Activated T-helper 1 cell treated with anti-CD3 and anti-CD28 coated beads, Interleukin-12 subunit alpha, Interleukin-12 subunit beta, Interleukin-2, Interleukin-4 antibody, amounts not matched to agents 30 ng/mL and 10 ng/mL and 1 ng/mL, durations not matched to agents 14 hours and 24 hours and 36 hours (primary cell): Measurements from ENCODE around the gene NMBR. TPM values are rescaled to one million over a fixed set of nuclear protein-coding genes. Genes with fewer than 3 reads are reported as not detected.
"Not testable (repeated sequence)": the region's sequence is repeated elsewhere in the genome, so short reads cannot be mapped to it uniquely, and the experiment has no call there.

ENCODE experiments used
- DNase-seq: peaks from one replicate; pipeline ENCODE4 v3.0.0; 2021; ENCODE audit warnings: low spot score
- H3K27ac Mint-ChIP-seq: one replicate; pipeline ENCODE4 v1.8.0; 2021; ENCODE audit warnings: mild to moderate bottlenecking, mixed read lengths
- H3K27me3 Mint-ChIP-seq: one replicate; pipeline ENCODE4 v1.8.0; 2022; ENCODE audit warnings: mild to moderate bottlenecking, moderate library complexity, mixed read lengths; ENCODE audit not compliant: insufficient read depth
- H3K36me3 Mint-ChIP-seq: one replicate; pipeline ENCODE4 v1.8.0; 2021; ENCODE audit warnings: low read depth, mixed read lengths
- H3K4me1 Mint-ChIP-seq: one replicate; pipeline ENCODE4 v1.8.0; 2021; ENCODE audit warnings: low read depth, mixed read lengths
- H3K4me3 Mint-ChIP-seq: one replicate; pipeline ENCODE4 v1.8.0; 2021; ENCODE audit warnings: mild to moderate bottlenecking, moderate library complexity, mixed read lengths
- H3K9me3 Mint-ChIP-seq: one replicate; pipeline ENCODE4 v1.8.0; 2021; ENCODE audit warnings: mixed read lengths
- intact Hi-C: fragments of 100-400 bp; cut with micrococcal nuclease; formaldehyde crosslinking; loops from one replicate; pipeline ENCODE4 v1.15.1; 2024
- total RNA-seq: library from RNA; stranded (reverse); gene quantifications from 2 replicates; pipeline ENCODE4 v1.2.3, GENCODE V29; 2022

The NMBR gene
- total RNA-seq, 1 donor from 2014 or later = not detected

GRCh38 chr6:142079130-142079529 is 67.8 kb downstream of the NMBR start:
- no peaks in the 10 kb centered on the region for H3K36me3 Mint-ChIP-seq
- H3K4me3 Mint-ChIP-seq = no peak overlapping the region
- intact Hi-C loops = no loop called here
- no peak overlapping the region for H3K27ac Mint-ChIP-seq
- DNase-seq = no peak
- H3K9me3 Mint-ChIP-seq = no peaks in the 10 kb centered on the region
- H3K4me1 Mint-ChIP-seq = no peaks in the 10 kb centered on the region
- no peaks in the 10 kb centered on the region for H3K27me3 Mint-ChIP-seq

- no peak overlapping the region for H3K4me3 Mint-ChIP-seq
- no peaks in the 10 kb centered on the region for H3K4me1 Mint-ChIP-seq
- H3K36me3 Mint-ChIP-seq = no peaks in the 10 kb centered on the region
- DNase-seq = no peak
- H3K9me3 Mint-ChIP-seq = no peaks in the 10 kb centered on the region
- no peak overlapping the region for H3K27ac Mint-ChIP-seq
- intact Hi-C loops = no loop called here
- no peaks in the 10 kb centered on the region for H3K27me3 Mint-ChIP-seq
These were observed 71.3 kb downstream of the NMBR start for GRCh38 chr6:142075516-142076101.

GRCh38 chr6:142074516-142074915 is 72.4 kb downstream of the NMBR start:
- Mint-ChIP-seq H3K4me3 (no peak overlapping the region), H3K27me3 (no peaks in the 10 kb centered on the region), H3K9me3 (no peaks in the 10 kb centered on the region), H3K36me3 (no peaks in the 10 kb centered on the region), H3K27ac (no peak overlapping the region), H3K4me1 (no peaks in the 10 kb centered on the region)
- intact Hi-C loops = no loop called here
- DNase-seq = no peak

GRCh38 chr6:142071981-142072380 is 74.9 kb downstream of the NMBR start:
- Mint-ChIP-seq H3K4me1 (no peaks in the 10 kb centered on the region), H3K9me3 (no peaks in the 10 kb centered on the region), H3K27ac (no peak overlapping the region), H3K27me3 (peaks cover 2% of the 10 kb centered on the region), H3K4me3 (no peak overlapping the region), H3K36me3 (no peaks in the 10 kb centered on the region)
- no peak for DNase-seq
- intact Hi-C loops = no loop called here

- Mint-ChIP-seq H3K9me3 (no peaks in the 10 kb centered on the region), H3K4me3 (no peak overlapping the region), H3K4me1 (no peaks in the 10 kb centered on the region), H3K27me3 (peaks cover 12% of the 10 kb centered on the region), H3K27ac (no peak overlapping the region), H3K36me3 (no peaks in the 10 kb centered on the region)
- intact Hi-C loops = no loop called here
- DNase-seq = no peak
These were observed 78.5 kb downstream of the NMBR start for GRCh38 chr6:142068416-142068815.

- H3K36me3 Mint-ChIP-seq, DNase-seq, H3K27ac Mint-ChIP-seq, H3K4me1 Mint-ChIP-seq, H3K4me3 Mint-ChIP-seq, H3K9me3 Mint-ChIP-seq, intact Hi-C loops: not testable (repeated sequence)
- H3K27me3 Mint-ChIP-seq = peaks cover 13% of the 10 kb centered on the region
These were observed 84.1 kb downstream of the NMBR start for GRCh38 chr6:142062861-142063260.

GRCh38 chr6:142058551-142059290 is 88.2 kb downstream of the NMBR start:
- DNase-seq = no peak
- Mint-ChIP-seq H3K4me3 (no peak overlapping the region), H3K4me1 (no peaks in the 10 kb centered on the region), H3K36me3 (no peaks in the 10 kb centered on the region), H3K27ac (no peak overlapping the region), H3K9me3 (no peaks in the 10 kb centered on the region), H3K27me3 (peaks cover 6% of the 10 kb centered on the region)
- intact Hi-C loops = loop anchor here (10.0 kb wide), 1 partner anchor 154 kb away; no protein-coding TSS in a partner anchor

- DNase-seq = no peak
These were observed 91.7 kb downstream of the NMBR start for GRCh38 chr6:142055219-142055618.

GRCh38 chr6:142051404-142051803 is 95.5 kb downstream of the NMBR start:
- Mint-ChIP-seq H3K4me1 (no peaks in the 10 kb centered on the region), H3K4me3 (no peak overlapping the region), H3K27ac (no peak overlapping the region), H3K27me3 (peaks cover 4% of the 10 kb centered on the region), H3K9me3 (peaks cover 10% of the 10 kb centered on the region), H3K36me3 (no peaks in the 10 kb centered on the region)
- intact Hi-C loops = loop anchor here (10.0 kb wide), 1 partner anchor 147 kb away; no protein-coding TSS in a partner anchor
- DNase-seq = no peak

More at GRCh38 chr6:142055219-142055618, 91.7 kb downstream of the NMBR start:
- no peaks in the 10 kb centered on the region for H3K4me1 Mint-ChIP-seq
- H3K9me3 Mint-ChIP-seq = peaks cover 10% of the 10 kb centered on the region
- no peak overlapping the region for H3K27ac Mint-ChIP-seq
- no peaks in the 10 kb centered on the region for H3K36me3 Mint-ChIP-seq
- intact Hi-C loops = loop anchor here (10.0 kb wide), 1 partner anchor 150 kb away; no protein-coding TSS in a partner anchor
- H3K4me3 Mint-ChIP-seq = no peak overlapping the region
- peaks cover 4% of the 10 kb centered on the region for H3K27me3 Mint-ChIP-seq

GRCh38 chr6:142048593-142048980 is 98.3 kb downstream of the NMBR start:
- intact Hi-C loops = no loop called here
- peaks cover 8% of the 10 kb centered on the region for H3K27me3 Mint-ChIP-seq

GRCh38 chr6:142047934-142048592 is 98.9 kb downstream of the NMBR start:
- H3K4me1 Mint-ChIP-seq = no peaks in the 10 kb centered on the region

More at GRCh38 chr6:142048593-142048980, 98.3 kb downstream of the NMBR start:
- no peaks in the 10 kb centered on the region for H3K4me1 Mint-ChIP-seq
- H3K4me3 Mint-ChIP-seq = no peak overlapping the region
- DNase-seq = no peak
- H3K9me3 Mint-ChIP-seq = peaks cover 10% of the 10 kb centered on the region
- no peak overlapping the region for H3K27ac Mint-ChIP-seq
- H3K36me3 Mint-ChIP-seq = no peaks in the 10 kb centered on the region

GRCh38 chr6:142045380-142046278 is 101.3 kb downstream of the NMBR start:
- Mint-ChIP-seq H3K27me3 (peaks cover 10% of the 10 kb centered on the region), H3K4me3 (no peak overlapping the region), H3K36me3 (no peaks in the 10 kb centered on the region), H3K9me3 (no peaks in the 10 kb centered on the region), H3K4me1 (no peaks in the 10 kb centered on the region), H3K27ac (no peak overlapping the region)
- intact Hi-C loops = no loop called here
- DNase-seq = no peak

More at GRCh38 chr6:142047934-142048592, 98.9 kb downstream of the NMBR start:
- Mint-ChIP-seq H3K4me3 (no peak overlapping the region), H3K27ac (no peak overlapping the region), H3K27me3 (peaks cover 8% of the 10 kb centered on the region), H3K36me3 (no peaks in the 10 kb centered on the region), H3K9me3 (peaks cover 10% of the 10 kb centered on the region)
- intact Hi-C loops = no loop called here
- DNase-seq = no peak
